NOMO-1 (cell line): Measurements from ENCODE around the gene AMPH.

Experiments
- DNase-seq, 2 experiments: peaks; one replicate each; lab custom pipeline; 2025; ENCODE audit not compliant: unreplicated experiment in 2 of 2; lab: John Stamatoyannopoulos, UW

The AMPH gene

DNA sequence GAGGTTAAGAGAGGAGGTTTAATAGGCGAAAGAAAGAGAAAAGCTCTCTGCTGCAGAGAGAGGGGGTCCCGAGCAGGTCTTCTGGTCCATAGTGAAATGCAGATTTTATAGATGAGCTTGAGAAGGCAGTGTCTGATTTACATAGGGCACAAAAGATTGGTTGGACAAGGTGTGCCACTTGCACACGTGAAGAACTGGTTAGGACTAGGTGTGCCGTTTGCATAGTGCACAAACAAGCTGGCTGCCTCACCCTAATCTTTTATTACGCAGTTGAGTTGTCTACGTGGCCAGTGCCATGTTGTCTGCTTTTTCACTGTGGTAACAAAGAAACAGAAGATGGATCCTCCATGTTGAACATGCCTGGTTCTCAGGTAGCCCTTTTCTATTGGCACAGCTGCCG, 82.6 kb downstream of the AMPH start:
- no peak for DNase-seq

DNA sequence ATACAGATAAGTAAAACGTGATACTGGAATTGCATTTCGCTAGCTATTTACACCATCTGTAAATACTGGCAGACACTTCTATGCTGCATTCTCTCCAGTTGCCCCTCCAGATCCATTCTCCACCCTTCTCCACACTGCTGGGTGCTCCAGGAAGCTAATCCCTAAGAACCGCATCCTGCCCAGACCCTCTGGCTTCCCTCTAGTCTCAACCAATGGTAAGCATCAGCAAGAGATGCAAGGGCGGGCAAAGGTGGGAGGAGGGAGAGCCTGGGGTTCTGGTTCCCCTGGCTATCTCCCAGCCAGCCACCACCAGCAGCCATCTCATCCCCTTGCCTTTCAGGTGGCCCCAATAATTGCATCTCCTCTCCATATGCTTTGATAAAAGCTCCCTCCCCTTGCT, 84.4 kb downstream of the AMPH start:
- DNase-seq: no peak

DNA sequence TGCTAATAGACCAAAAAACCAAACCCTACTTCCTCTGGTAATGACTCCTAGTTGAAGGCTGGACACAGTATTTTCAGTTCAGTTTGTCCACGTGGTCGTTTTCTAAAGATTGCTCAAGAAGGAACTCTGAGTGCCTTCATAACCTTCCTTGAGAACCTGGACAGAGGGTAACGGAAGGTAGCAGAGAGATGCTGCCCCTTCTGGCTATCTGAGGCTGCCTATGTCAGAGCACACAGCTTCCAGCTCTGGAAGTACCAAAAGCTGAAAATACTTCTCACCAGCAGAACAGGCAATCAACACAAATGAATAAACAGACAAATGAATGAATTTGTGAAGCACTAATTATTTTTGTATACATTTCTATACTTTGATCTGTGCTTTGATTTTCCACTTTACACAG, 85.2 kb downstream of the AMPH start:
- DNase-seq: no peak

DNA sequence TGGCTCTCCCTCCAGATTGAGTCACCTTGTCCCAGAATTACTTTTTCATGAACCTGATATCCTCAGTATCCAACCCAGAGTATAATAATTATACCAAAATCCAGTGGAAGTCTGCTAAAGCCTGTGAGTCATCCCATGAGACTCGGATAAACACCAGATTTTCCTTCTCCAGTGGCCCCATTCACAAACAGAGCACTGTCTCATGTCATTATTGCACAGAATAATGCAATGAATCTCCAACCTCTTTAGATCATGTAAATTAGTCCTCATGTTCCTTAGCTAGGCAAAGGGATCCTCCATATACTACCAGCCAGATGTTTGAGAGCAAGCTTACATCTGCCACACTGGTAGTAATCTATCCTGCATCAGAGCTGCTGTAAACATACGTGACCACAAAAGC, 89.0 kb downstream of the AMPH start:
- DNase-seq: no peak

DNA sequence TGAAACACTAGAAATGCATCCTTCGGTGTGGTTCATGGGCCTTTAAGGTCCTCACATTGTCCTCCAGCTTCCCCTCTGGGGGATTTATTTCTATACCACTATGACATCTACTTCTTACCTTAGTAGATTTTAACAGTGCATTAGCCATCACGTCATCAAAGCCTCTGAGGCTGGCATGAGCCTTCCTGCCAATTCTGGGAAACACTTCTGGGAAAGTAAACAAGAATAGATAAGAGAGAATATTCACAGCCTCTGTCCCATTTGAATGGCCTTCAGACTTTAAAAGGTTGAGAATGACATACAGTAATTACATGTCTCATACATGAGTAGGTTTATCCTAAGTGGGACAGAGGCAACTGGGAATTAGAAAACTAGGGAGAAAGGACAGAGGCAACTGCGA, 89.7 kb downstream of the AMPH start:
- DNase-seq: no peak

DNA sequence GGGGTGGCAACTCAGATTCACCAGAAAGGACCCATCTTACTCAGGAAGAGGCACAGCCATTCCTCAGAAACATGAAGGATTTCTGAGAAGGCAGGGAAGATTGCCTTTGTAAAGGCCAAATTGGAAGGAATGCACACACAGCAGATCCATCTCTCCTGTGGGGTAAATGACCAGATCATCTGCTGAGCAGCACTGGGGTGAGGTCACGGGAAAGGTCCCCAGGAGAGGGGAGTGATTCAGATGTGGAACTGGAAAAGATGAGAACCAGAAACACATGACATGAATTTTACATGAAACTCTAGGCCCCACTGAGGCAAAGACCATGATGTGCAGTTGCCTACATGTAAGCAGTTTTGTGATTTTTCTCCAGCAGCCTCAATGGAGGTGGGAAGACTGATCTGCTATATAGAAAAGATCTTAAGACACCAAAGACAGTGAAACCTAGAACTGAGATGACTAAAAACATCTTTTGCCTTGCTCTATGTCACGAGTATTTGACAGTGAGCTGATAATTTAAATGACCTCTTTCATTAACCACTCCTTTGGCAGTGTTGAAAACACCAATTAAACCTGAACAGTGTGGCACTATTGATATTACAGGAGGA, 91.6 kb downstream of the AMPH start:
- no peak for DNase-seq

DNA sequence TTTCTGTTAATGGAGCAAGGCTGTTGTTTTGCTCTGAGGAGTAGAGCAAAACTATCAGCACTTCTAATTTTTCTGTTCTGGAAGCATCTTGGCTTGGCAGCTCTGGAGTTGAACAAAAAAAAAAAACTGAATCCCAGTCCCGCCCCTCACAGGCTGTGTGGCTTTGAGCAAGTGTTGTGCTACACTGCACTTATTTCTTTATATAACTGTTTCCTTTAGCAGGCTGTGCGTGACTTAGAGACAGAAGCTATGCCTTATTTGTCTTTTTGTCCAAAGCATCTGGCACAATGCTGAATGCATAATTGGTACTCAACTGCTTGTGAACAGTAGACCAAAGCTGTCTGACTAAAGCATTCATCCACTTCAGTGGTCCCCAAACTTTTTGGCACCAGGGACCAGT, 96.1 kb downstream of the AMPH start:
- no peak for DNase-seq

DNA sequence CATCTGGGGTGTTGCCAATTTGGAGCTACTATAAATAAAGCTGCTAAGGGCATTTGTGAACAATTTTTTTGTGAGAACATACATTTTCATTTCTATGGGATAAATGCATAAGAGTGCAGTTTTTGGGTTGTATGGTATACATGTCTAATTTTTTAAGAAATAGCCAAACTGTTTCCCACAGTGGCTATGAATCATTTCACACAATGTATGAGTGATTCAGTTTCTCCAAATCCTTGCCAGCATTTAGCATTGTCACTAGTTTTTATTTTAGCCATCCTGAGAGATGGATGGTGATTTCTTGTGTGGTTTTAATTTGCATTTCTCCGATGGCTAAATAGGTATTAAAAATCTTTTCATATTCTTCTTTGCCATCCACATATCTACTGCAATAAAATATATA, 105.3 kb downstream of the AMPH start:
- no peak for DNase-seq

DNA sequence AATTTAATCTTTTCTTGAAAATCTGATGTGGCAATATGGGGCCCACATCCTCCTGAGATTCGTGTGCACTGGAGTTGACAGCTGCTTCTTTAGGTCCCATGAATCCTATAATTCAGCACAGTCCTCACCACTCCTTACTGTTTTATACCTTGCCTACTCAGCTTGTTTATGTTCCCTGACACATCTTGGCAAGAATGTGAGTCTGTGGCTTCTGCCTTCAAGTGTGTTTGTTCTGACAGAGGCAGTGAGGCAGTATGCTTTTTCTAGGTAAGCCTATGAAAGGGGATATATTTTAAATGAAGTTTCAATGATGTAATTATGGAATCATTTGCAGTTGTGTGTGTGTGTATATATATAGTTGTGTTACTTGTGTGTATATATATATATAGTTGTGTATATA, 106.4 kb downstream of the AMPH start:
- DNase-seq: no peak

DNA sequence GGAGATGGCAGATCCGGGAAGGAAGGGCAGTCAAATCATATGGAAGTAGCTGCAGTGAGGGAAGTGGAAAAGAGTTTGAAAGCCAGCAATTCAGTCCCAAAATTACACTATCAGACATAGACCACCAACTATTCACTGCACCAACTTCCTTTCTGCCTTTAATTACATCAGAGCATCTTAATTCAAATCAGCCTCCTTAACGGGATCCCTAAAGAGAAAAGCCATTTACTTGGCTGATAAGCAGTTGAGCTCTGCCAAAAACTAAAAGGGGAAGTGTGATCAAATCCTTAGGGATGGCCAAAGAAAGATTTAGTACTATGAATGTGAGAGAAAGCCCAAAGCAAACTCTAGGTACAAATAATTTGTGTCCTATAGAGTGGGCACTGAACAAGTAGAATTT, 110.4 kb downstream of the AMPH start:
- DNase-seq: no peak

DNA sequence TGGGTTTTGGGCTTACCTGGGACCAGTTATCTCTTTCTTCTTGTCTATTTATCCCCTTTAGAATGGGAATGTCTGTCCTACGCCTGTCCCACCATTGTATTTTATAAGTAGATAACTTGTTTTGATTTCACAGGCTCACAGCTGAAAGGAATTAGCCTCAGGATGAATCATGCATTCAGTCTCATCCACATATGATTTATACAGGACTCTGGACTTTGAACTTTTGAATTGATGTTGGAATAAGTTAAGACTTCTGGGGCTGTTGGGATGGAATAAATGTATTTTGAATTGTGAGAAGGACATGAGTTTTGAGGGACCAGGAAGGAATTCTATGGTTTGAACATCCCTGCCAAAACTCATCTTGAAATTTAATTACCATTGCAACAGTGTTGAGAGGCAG, 112.6 kb downstream of the AMPH start:
- DNase-seq: no peak

DNA sequence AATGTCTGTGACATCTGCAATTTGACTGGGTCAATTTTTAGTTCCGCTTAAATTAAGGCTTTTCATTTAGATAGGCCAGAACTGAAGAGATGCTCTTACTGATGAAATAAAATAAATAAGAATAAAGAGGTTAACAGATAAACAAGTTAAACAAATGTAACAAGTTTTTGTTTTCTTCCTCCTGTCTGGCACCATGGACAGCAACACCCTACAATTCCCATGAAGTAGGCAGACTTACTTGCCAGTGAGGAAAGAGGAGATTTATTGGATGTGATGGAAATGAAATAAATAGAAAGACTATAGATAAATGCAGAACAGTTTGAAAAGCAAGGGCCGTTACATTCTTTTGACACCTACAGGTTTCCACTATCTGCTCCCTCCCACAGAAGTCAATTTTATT, 118.5 kb downstream of the AMPH start:
- DNase-seq: no peak

DNA sequence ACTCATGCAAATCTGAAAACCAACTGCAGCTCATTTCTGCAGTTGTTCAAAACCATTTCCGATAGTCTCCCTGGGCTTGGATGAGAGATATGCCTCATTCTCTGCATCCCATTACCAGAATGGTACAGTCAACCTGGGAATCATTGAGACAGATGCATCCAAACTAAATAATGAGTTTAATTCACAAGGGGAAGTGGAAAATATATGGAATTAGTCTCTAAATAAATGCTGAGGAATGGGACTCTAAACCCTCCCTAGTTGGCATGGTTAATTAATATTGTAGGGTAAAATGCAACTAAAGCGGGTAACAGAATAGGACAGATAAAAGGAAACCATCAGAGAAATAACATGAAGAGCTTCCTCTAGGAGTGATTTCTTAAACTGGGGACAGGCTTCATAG, 118.9 kb downstream of the AMPH start:
- no peak for DNase-seq

DNA sequence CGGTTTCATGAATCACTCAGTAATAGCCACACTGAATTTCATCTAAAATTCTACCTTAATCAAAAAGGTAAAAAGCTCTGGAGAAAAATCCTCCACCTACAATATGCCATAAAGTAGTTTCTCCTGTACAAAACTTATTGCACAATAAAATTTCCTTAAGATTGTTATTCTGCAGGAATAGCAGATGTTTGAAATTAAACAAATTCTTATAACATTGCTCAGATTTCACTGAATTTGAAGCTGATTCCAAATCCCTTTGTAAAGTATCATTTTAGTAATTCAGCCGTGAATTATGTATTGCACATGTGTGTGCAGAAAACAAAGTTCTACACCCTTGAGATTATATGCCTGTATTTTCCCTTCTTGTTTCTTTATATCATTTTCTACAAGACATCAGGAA, 123.8 kb downstream of the AMPH start:
- no peak for DNase-seq

DNA sequence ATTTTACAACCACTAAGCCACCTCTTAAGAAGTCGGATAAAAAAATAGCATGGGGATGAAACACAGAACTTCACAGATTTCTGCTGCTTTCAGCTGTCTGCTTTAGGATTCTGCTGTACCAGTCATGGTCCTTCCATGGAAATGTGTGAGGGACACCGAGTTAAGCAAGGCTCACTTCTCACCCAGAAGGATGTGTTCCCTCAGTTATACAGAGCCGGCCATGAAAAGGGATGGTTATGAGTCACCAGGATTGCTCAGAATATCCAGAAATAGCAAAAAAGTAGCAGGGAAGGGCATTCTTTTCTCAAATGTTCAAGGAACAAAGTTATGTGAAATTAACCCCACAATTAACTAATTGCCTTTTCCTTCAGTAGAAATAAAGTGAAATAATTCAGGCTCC, 124.4 kb downstream of the AMPH start:
- DNase-seq: no peak

DNA sequence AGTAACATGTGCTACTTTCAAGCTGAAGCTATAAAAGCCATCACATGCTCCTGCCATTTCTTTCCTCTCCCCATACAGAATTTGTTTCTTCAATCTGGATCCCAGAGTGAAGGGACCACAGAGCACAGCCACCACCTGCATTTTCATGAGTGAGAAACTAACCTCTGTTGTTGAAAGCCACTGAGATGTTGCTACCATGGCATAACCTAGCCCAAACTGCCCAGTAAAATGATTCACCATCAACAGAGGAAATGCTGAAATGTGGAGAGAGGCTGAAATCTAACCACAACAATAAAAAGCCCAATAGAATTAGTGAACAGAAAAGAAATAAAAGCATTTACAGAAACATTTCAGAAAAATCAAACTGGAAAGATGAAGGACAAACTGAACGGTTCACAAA, 125.2 kb downstream of the AMPH start:
- no peak for DNase-seq

DNA sequence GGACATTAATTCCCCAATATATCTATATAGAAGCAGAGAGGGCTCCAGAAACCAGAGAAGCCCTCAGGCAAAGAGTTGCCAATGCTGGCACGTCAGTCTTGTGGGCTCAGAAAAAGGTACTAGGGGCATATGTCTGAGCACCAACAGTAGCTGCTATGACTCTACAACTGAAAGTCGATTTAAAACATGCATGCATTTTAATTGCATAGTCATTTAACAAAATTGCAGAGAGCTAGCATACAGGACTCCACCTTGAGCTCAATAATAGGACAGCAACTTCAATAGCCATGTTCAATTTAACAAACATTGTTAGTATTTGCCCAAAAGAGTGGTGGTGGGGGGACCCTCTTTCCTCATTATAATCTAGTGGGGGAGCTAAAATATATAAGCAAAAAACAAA, 126.5 kb downstream of the AMPH start:
- no peak for DNase-seq

DNA sequence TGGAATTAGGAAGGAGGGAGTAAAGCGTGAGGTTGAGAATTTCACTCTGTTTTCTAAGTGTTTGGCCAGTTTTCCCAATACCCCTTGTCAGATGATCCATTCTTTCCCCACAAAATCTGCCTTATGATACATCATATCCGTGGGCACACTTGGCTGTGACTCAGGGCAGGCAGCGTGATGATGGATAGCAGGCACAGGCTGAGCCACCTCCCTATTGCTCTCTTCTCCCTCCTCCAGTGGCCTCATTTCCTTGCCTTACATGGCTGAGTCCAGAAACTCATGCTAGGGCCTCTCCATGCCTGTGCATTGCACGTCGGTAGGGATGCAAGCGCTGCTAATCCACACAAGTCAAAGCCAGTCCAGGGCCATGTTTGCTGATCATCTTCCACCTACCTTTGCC, 128.3 kb downstream of the AMPH start:
- no peak for DNase-seq

DNA sequence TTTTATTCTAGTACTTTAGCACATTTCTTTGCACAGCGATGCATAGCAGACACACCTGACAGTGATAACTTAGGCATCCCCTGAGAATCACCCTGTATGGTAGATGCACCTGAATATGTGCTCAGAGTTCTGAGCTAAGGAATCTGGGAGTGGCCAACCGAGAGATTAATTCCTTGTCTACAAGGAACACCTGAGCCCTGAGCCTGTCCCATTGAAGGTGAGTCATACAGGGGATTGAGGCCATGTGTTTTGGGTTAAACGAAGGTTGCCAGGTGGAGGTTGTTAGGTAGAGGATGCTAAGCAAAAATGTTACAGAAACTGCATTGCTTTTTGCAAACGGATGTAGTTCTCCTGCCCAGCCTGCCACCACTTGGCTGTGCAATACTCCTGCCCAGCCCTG, 128.9 kb downstream of the AMPH start:
- no peak for DNase-seq

DNA sequence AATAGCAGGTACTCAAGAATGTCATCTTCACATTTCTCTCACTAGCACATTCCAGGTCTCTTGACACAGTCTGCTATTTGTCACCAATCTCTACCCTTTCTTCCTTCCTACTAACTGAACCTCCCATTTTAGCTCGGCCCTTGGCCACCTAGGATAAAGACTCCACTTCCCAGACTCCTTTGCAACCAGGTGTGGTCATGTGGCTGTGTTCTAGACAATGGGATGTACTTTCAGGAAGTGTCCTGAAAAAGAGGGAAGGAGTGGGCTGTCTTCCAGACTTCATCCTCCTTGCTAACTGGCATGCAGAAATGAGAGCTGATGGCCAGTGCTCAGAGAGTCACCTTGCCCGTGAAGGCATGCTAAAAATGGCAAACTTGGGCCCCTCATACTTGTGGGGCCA, 139.2 kb downstream of the AMPH start:
- DNase-seq: no peak

DNA sequence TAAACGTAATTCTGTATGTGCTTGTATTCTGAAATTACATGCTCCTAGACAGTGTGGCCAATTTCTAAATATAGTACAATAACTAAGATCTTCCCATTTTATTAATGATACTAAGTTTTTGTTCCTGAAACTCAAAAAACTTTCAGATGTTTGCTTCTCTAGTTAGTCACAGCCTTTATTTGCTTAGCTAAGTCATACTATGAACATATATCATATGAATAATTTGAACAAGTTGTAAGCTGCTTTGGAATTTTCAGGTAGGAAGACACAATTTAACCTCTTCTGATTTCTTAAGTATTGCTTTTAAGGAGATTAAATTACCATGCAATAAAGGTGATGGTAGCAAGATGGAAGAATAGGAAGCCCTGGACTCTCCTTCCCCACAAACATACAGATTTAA, 148.7 kb downstream of the AMPH start:
- no peak for DNase-seq

DNA sequence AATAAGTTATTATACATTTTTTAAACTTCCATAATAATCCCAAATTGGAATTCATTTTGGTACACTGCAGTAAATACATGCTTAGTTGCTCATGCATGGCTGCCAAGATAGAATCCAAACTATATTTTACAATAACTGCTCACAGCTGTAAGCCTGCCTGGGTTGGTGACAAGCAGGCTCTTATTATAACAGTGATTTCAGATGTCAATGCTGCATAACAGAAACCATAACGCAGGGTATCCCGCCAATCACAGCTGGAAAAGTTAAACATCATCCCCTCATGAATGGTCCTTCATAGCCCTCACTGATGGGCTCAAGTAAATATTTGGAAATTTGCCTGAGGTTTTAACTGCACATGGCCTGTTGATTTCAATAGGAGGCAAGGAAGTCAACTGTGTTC, 149.8 kb downstream of the AMPH start:
- DNase-seq: no peak

DNA sequence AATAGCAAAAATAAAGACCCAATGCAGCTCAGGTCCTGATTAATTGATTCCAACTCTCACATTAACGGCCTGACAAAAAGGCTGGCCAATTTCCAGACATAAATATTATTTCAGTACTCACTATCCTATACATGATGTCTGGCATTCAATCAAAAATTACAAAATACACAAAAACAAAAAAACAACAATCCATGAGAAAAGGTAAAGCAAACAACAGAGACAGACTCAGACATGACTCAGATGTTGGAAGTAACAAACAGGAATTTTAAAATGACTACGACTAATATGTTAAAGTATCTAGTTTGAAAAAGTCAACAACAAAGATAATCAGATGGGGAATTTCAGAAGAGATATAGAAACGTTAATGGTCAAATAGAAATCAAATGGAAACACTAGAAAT, 152.8 kb downstream of the AMPH start:
- no peak for DNase-seq

DNA sequence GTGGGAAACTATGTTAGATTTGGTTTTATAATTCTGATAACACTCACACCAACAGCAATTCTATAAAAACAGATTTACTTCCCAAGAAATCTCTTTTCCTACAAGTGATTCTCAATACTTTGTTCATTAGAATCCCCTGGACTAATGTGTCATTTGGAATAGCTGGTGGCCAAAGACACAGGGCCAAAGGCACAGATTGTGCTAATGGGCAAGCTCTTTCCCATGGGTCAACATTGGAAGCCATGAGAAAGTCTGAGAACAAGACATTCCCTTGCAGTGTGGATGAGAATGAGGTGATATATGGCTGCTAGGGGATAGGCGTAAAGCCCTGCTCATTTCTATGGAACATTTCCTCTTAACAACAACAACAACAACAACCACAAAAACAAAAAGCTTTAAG, 153.8 kb downstream of the AMPH start:
- DNase-seq: no peak
